Panc1 (cell line): ENCODE measurements around the gene PLEKHA7. TPM values are rescaled to one million over a fixed set of nuclear protein-coding genes. Genes with fewer than 3 reads are reported as not detected.
A peak's percentile ranks its signal among the peaks of the same experiment; 100 is the strongest.

Experiments used
- ATAC-seq: fragments of 200-7000 bp; cut with Tn5 transposase; 2 replicates; pipeline ENCODE4 v1.9.1; 2020; ENCODE audit warnings: mild to moderate bottlenecking, moderate library complexity
- BruUV-seq: library from RNA; stranded (reverse); fragments of 400-500 nt; replicated peaks from 2 replicates; lab custom pipeline; 2021; lab: Mats Ljungman, UMichigan
- CTCF ChIA-PET: fragments of 300-600 bp; sonication (Branson Sonifier 250); formaldehyde crosslinking; loops from one replicate; lab custom pipeline; 2022; ENCODE audit warnings: antibody characterized with exemption; lab: Charles Lee
- POLR2A ChIA-PET: fragments of 300-600 bp; sonication (Branson Sonifier 250); formaldehyde crosslinking; loops from one replicate; lab custom pipeline; 2022; ENCODE audit warnings: antibody characterized with exemption; lab: Charles Lee
- DNase-seq: peaks from one replicate; pipeline ENCODE4 v3.0.0-alpha.2; 2010; ENCODE audit warnings: low read depth, low spot score
- H3K27ac ChIP-seq: 2 replicates; pipeline ENCODE4 v1.5.1; 2011; ENCODE audit warnings: mild to moderate bottlenecking, low read length, inconsistent platforms
- H3K27me3 ChIP-seq: fragments of 200-500 bp; sonication (Bioruptor generic); 2 replicates; pipeline ENCODE4 v1.6.0; 2014; ENCODE audit warnings: low read length, inconsistent platforms; ENCODE audit not compliant: control insufficient read depth, insufficient read depth
- H3K36me3 ChIP-seq: fragments of 200-500 bp; sonication (Bioruptor generic); 2 replicates; pipeline ENCODE4 v1.5.1; 2014; ENCODE audit warnings: inconsistent platforms, mild to moderate bottlenecking, low read length, moderate library complexity; ENCODE audit not compliant: control insufficient read depth, insufficient read depth
- H3K4me1 ChIP-seq: 2 replicates; pipeline ENCODE4 v1.5.1; 2011; ENCODE audit warnings: inconsistent platforms, mild to moderate bottlenecking, low read length, moderate library complexity; ENCODE audit not compliant: control insufficient read depth, insufficient read depth
- H3K4me3 ChIP-seq, 2 experiments: 2 replicates each; pipeline ENCODE4 v1.5.1; 2011 to 2012; ENCODE audit warnings: low read depth in 2 of 2, low read length in 2 of 2, mild to moderate bottlenecking in 2 of 2, inconsistent platforms in 1 of 2, moderate library complexity in 1 of 2
- H3K9me3 ChIP-seq: fragments of 200-500 bp; sonication (Bioruptor generic); 2 replicates; pipeline ENCODE4 v1.5.1; 2014; ENCODE audit warnings: low read depth, mild to moderate bottlenecking, inconsistent platforms, low read length, moderate library complexity; ENCODE audit not compliant: control insufficient read depth, insufficient read depth
- CTCF ChIP-seq: fragments of 450-650 bp; IDR thresholded peaks from 2 replicates; pipeline ENCODE4 v1.5.1; 2017; ENCODE audit warnings: mild to moderate bottlenecking
- POLR2AphosphoS5 ChIP-seq: IDR thresholded peaks from 2 replicates; pipeline ENCODE4 v1.6.1; 2012; ENCODE audit warnings: mild to moderate bottlenecking, low read depth, low read length, moderate library complexity
- REST ChIP-seq, 2 experiments: IDR thresholded peaks; 2 replicates each; pipeline ENCODE4 v1.6.1; 2011 to 2012; ENCODE audit warnings: low read depth in 2 of 2, control low read depth in 1 of 2, low read length in 1 of 2, mild to moderate bottlenecking in 1 of 2, moderate library complexity in 1 of 2; ENCODE audit not compliant: insufficient read depth in 1 of 2
- SIN3A ChIP-seq: IDR thresholded peaks from 2 replicates; pipeline ENCODE4 v1.6.1; 2012; ENCODE audit warnings: low read depth, mild to moderate bottlenecking, low read length, moderate library complexity, borderline replicate concordance; ENCODE audit not compliant: insufficient read depth
- TCF7L2 ChIP-seq: IDR thresholded peaks from 2 replicates; pipeline ENCODE4 v1.6.1; 2011; ENCODE audit warnings: mild to moderate bottlenecking, low read depth, low read length, inconsistent platforms
- in situ Hi-C: cut with HindIII; loops from 2 replicates; pipeline ENCODE4 v1.10.0; 2016; ENCODE audit warnings: low sequenced_read_pairs, low pct_unique_long_range_greater_than_20kb
- intact Hi-C: fragments of 100-400 bp; cut with micrococcal nuclease; formaldehyde crosslinking; loops from one replicate; pipeline ENCODE4 v1.10.0; 2022; ENCODE audit not compliant: unreplicated experiment
- total RNA-seq: library from RNA; stranded (reverse); gene quantifications from one replicate; pipeline ENCODE4 v1.2.1, GENCODE V29; 2021; ENCODE audit not compliant: unreplicated experiment

PLEKHA7 gene
- total RNA-seq, 1 experiment from 2014 or later: 11.6 TPM

- Histone ChIP-seq H3K4me3 (no peak overlapping the region), H3K36me3 (no peaks in the 10 kb centered on the region), H3K4me1 (peaks cover 6% of the 10 kb centered on the region; the same call in 1 of the 2 replicates), H3K27me3 (peaks cover 10% of the 10 kb centered on the region), H3K9me3 (no peaks in the 10 kb centered on the region), H3K27ac (no peak overlapping the region)
- ChIA-PET CTCF (no interaction called here), POLR2A (no interaction called here)
- no TSS peak for BruUV-seq
- no peak for TF ChIP-seq SIN3A
- TF ChIP-seq TCF7L2: no peak
- TF ChIP-seq CTCF: no peak
- TF ChIP-seq REST (IDR thresholded peaks at IDR 0.05; ENCODE audit: insufficient read depth in 1 of 2, low read depth in 2 of 2, low read length in 1 of 2): no peak
- TF ChIP-seq POLR2AphosphoS5: no peak
- in situ Hi-C loops (no loop called here), intact Hi-C loops (no loop called here)
- DNase-seq: no peak
- no peak for ATAC-seq
Measured at GRCh38 chr11:16926883-16927626, 87.2 kb downstream of the PLEKHA7 start.

- H3K4me3 ChIP-seq: peak overlapping the region; percentile 31 to 35
- DNase-seq: no peak
- BruUV-seq: no TSS peak
- POLR2A ChIA-PET: no interaction called here
- H3K4me1 ChIP-seq: peaks cover 6% of the 10 kb centered on the region; the same call in 1 of the 2 replicates
- no peaks in the 10 kb centered on the region for H3K36me3 ChIP-seq
- ATAC-seq: peak; percentile 82
- H3K27ac ChIP-seq: no peak overlapping the region
- in situ Hi-C loops: no loop called here
- CTCF ChIA-PET: no interaction called here
- intact Hi-C loops: no loop called here
- peaks cover 10% of the 10 kb centered on the region for H3K27me3 ChIP-seq
- TF ChIP-seq CTCF (no peak), TCF7L2 (no peak), SIN3A (no peak), REST (IDR thresholded peaks at IDR 0.05; ENCODE audit: insufficient read depth in 1 of 2, low read depth in 2 of 2, low read length in 1 of 2) (0 out of 4 replicates have a peak, but pooled peaks of 1 of the 2 experiments have one; percentile 7)
- H3K9me3 ChIP-seq: no peaks in the 10 kb centered on the region
Measured at GRCh38 chr11:16925561-16926065, 88.6 kb downstream of the PLEKHA7 start.
